ENCODE data around the gene TNIK.

GRCh38 chr3:171349392-171349791 is 110.8 kb downstream of the TNIK start:
- TF ChIP-seq CTCF (IDR thresholded peaks at IDR 0.05) (no peak), RXRA (IDR thresholded peaks at IDR 0.05; ENCODE audit: borderline replicate concordance, low read depth) (no peak)
